HCT116 (cell line): ENCODE results near the gene MAN1A1.

ENCODE experiments used
- CEBPB ChIP-seq: IDR thresholded peaks from 2 replicates; pipeline ENCODE4 v1.6.1; 2012; ENCODE audit warnings: low read depth
- EGR1 ChIP-seq: IDR thresholded peaks from 2 replicates; pipeline ENCODE4 v1.6.1; 2012; ENCODE audit warnings: low read depth
- ELF1 ChIP-seq: IDR thresholded peaks from 2 replicates; pipeline ENCODE4 v1.6.1; 2012; ENCODE audit warnings: low read depth, borderline replicate concordance
- EZH2 ChIP-seq: fragments of 200-600 bp; sonication (generic); IDR thresholded peaks from 2 replicates; pipeline ENCODE4 v1.6.1; 2017; ENCODE audit warnings: antibody characterized with exemption, mixed run types
- POLR2A ChIP-seq: IDR thresholded peaks from 2 replicates; pipeline ENCODE4 v1.7.0; 2011; ENCODE audit warnings: borderline replicate concordance; ENCODE audit not compliant: insufficient read depth, insufficient read length; ENCODE audit errors: extremely low read depth
- POLR2AphosphoS5 ChIP-seq: IDR thresholded peaks from 2 replicates; pipeline ENCODE4 v1.6.1; 2011; ENCODE audit warnings: mild to moderate bottlenecking, low read depth, low read length, moderate library complexity
- SIN3A ChIP-seq: IDR thresholded peaks from 2 replicates; pipeline ENCODE4 v1.6.1; 2012; ENCODE audit warnings: low read depth
- SP1 ChIP-seq: IDR thresholded peaks from 2 replicates; pipeline ENCODE4 v1.6.1; 2012; ENCODE audit warnings: low read depth
- ZNF274 ChIP-seq: fragments of 200-500 bp; sonication (Bioruptor generic); IDR thresholded peaks from 2 replicates; pipeline ENCODE4 v1.6.1; 2014; ENCODE audit warnings: mild to moderate bottlenecking, low read depth, low read length, inconsistent platforms
- TF ChIP-seq, protein P1 (sequence below), 3 experiments: fragments of 200-600 bp in 1 of 3; sonication (generic) in 1 of 3; IDR thresholded peaks in 2 of 3; conservative IDR thresholded peaks in 1 of 3; 2 replicates each; pipeline ENCODE4 v1.5.1; 2012 to 2017; ENCODE audit warnings: low read depth in 2 of 3, low read length in 2 of 3, antibody characterized with exemption in 1 of 3, borderline replicate concordance in 1 of 3, control low read depth in 1 of 3, mild to moderate bottlenecking in 1 of 3, mixed read lengths in 1 of 3, mixed run types in 1 of 3, moderate library complexity in 1 of 3; ENCODE audit not compliant: insufficient read depth in 1 of 3
- TF ChIP-seq, protein P2 (sequence below): IDR thresholded peaks from 2 replicates; pipeline ENCODE4 v1.6.1; 2011; ENCODE audit warnings: mild to moderate bottlenecking, low read length, moderate library complexity; ENCODE audit not compliant: insufficient replicate concordance; ENCODE audit errors: extremely low read depth
- TF ChIP-seq, protein P3 (sequence below): IDR thresholded peaks from 2 replicates; pipeline ENCODE4 v1.6.1; 2012
- TF ChIP-seq, protein P4 (sequence below): IDR thresholded peaks from 2 replicates; pipeline ENCODE4 v1.6.1; 2012; ENCODE audit warnings: low read depth

DNA sequence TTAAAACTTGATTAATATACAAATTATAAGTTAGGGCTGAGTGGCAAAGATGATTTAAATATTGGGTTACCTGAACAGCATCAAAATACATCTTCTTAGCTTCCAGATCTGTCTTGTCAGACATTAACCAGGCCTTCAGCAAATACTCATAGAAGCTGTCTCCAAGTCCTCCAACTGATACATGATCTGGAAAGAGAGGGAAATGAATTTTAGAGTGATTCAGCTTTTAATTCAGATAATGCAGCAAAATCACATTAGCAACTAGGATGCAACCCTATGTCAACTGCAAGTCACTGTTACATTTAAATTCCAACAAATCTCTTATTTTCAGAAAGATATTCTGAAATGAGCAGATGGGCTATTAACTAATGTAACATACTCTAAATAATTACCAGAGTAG is 155.9 kb downstream of the MAN1A1 start:
- TF ChIP-seq, protein P1, sequence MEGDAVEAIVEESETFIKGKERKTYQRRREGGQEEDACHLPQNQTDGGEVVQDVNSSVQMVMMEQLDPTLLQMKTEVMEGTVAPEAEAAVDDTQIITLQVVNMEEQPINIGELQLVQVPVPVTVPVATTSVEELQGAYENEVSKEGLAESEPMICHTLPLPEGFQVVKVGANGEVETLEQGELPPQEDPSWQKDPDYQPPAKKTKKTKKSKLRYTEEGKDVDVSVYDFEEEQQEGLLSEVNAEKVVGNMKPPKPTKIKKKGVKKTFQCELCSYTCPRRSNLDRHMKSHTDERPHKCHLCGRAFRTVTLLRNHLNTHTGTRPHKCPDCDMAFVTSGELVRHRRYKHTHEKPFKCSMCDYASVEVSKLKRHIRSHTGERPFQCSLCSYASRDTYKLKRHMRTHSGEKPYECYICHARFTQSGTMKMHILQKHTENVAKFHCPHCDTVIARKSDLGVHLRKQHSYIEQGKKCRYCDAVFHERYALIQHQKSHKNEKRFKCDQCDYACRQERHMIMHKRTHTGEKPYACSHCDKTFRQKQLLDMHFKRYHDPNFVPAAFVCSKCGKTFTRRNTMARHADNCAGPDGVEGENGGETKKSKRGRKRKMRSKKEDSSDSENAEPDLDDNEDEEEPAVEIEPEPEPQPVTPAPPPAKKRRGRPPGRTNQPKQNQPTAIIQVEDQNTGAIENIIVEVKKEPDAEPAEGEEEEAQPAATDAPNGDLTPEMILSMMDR (IDR thresholded peaks at IDR 0.05 in 2 of 3, conservative IDR thresholded peaks at IDR 0.05 in 1 of 3; ENCODE audit: borderline replicate concordance in 1 of 3, insufficient read depth in 1 of 3, low read depth in 2 of 3, low read length in 2 of 3), result no peak
- no peak for TF ChIP-seq EZH2
- no peak for TF ChIP-seq POLR2A
- TF ChIP-seq POLR2AphosphoS5, result no peak
- no peak for TF ChIP-seq EGR1
- no peak for TF ChIP-seq ZNF274
- TF ChIP-seq, protein P2, sequence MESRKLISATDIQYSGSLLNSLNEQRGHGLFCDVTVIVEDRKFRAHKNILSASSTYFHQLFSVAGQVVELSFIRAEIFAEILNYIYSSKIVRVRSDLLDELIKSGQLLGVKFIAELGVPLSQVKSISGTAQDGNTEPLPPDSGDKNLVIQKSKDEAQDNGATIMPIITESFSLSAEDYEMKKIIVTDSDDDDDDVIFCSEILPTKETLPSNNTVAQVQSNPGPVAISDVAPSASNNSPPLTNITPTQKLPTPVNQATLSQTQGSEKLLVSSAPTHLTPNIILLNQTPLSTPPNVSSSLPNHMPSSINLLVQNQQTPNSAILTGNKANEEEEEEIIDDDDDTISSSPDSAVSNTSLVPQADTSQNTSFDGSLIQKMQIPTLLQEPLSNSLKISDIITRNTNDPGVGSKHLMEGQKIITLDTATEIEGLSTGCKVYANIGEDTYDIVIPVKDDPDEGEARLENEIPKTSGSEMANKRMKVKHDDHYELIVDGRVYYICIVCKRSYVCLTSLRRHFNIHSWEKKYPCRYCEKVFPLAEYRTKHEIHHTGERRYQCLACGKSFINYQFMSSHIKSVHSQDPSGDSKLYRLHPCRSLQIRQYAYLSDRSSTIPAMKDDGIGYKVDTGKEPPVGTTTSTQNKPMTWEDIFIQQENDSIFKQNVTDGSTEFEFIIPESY, result no peak
- TF ChIP-seq, protein P3, sequence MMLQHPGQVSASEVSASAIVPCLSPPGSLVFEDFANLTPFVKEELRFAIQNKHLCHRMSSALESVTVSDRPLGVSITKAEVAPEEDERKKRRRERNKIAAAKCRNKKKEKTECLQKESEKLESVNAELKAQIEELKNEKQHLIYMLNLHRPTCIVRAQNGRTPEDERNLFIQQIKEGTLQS, result no peak
- TF ChIP-seq, protein P4, sequence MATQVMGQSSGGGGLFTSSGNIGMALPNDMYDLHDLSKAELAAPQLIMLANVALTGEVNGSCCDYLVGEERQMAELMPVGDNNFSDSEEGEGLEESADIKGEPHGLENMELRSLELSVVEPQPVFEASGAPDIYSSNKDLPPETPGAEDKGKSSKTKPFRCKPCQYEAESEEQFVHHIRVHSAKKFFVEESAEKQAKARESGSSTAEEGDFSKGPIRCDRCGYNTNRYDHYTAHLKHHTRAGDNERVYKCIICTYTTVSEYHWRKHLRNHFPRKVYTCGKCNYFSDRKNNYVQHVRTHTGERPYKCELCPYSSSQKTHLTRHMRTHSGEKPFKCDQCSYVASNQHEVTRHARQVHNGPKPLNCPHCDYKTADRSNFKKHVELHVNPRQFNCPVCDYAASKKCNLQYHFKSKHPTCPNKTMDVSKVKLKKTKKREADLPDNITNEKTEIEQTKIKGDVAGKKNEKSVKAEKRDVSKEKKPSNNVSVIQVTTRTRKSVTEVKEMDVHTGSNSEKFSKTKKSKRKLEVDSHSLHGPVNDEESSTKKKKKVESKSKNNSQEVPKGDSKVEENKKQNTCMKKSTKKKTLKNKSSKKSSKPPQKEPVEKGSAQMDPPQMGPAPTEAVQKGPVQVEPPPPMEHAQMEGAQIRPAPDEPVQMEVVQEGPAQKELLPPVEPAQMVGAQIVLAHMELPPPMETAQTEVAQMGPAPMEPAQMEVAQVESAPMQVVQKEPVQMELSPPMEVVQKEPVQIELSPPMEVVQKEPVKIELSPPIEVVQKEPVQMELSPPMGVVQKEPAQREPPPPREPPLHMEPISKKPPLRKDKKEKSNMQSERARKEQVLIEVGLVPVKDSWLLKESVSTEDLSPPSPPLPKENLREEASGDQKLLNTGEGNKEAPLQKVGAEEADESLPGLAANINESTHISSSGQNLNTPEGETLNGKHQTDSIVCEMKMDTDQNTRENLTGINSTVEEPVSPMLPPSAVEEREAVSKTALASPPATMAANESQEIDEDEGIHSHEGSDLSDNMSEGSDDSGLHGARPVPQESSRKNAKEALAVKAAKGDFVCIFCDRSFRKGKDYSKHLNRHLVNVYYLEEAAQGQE, result no peak
- no peak for TF ChIP-seq ELF1
- TF ChIP-seq SP1, result no peak
- TF ChIP-seq CEBPB, result no peak
- no peak for TF ChIP-seq SIN3A
